ENCODE results near the gene ARL13B.
"Not testable (repeated sequence)": the region's sequence is repeated elsewhere in the genome, so short reads cannot be mapped to it uniquely, and the experiment has no call there.

ARL13B gene

DNA sequence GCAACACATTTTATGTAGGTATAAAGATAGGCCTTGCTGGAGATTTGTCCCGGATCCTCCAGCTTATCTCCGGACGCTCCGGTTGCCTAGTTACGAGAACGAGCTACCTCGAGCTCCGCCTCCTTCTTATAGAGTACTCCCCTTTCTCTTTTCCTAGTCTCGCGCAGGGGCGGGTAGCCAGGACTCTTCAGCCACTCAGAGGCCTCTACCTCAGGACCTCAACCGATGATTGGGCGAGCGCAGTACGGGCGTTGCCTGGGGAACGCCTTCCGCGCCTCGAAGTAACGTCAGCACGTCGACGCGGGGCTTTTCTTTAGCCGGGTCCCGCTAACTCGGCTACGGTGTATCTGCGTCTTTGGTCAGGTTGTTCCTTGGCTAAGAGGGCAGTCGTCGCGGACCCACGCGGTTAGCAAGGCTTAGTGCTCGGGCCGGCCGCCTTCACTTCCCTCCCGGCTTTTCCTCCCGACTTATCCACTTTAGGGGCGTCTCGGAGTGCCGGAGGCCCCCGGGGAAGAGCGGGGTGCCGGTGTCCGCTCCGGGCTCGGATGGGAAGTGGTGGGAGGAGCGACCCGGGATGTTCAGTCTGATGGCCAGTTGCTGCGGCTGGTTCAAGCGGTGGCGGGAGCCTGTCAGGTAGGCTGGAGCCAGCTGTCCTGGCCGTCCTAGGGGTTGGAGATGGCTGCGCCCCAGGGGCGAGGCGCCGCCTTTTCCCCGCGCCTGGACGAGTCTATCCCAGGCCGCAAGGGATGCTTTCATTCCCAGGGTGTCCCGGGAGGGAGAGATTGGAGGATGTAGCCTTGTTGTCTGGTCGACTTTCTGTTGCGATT lies at the start of gene ARL13B:
TSS of gene ARL13B (plus strand) at position 306 of the 827 bp plus-strand sequence. CDS start at position 575, 269 bp downstream.
- peaks cover 25% of the 10 kb centered on the region for H3K4me1 Mint-ChIP-seq (ENCODE audit: low read depth)
- H3K36me3 Mint-ChIP-seq (ENCODE audit: low read depth) = no peaks in the 10 kb centered on the region
- no peaks in the 10 kb centered on the region for H3K9me3 Mint-ChIP-seq
- peak within 1 kb of the TSS; percentile 58 for H3K27ac Mint-ChIP-seq
- H3K27me3 Mint-ChIP-seq = peaks cover 4% of the 10 kb centered on the region
- H3K4me3 Mint-ChIP-seq = peak within 1 kb of the TSS; percentile 86

GRCh38 chr3:93931597-93932229 lies 48.2 kb upstream of the ARL13B start:
- Mint-ChIP-seq H3K9me3 (no peaks in the 10 kb centered on the region), H3K27ac (no peak overlapping the region), H3K36me3 (ENCODE audit: low read depth) (no peaks in the 10 kb centered on the region), H3K4me3 (no peak overlapping the region), H3K4me1 (ENCODE audit: low read depth) (no peaks in the 10 kb centered on the region), H3K27me3 (peaks cover 3% of the 10 kb centered on the region)

- H3K36me3 Mint-ChIP-seq (ENCODE audit: low read depth) = no peaks in the 10 kb centered on the region
- H3K4me3 Mint-ChIP-seq = no peak overlapping the region
Observed at GRCh38 chr3:93934366-93935046, 45.4 kb upstream of the ARL13B start.

GRCh38 chr3:93936549-93936948 lies 43.4 kb upstream of the ARL13B start:
- Mint-ChIP-seq H3K9me3 (no peaks in the 10 kb centered on the region), H3K36me3 (ENCODE audit: low read depth) (no peaks in the 10 kb centered on the region), H3K4me3 (no peak overlapping the region), H3K4me1 (ENCODE audit: low read depth) (no peaks in the 10 kb centered on the region), H3K27ac (no peak overlapping the region), H3K27me3 (no peaks in the 10 kb centered on the region)

More at GRCh38 chr3:93934366-93935046, 45.4 kb upstream of the ARL13B start:
- no peaks in the 10 kb centered on the region for H3K27me3 Mint-ChIP-seq
- no peak overlapping the region for H3K27ac Mint-ChIP-seq
- H3K9me3 Mint-ChIP-seq = no peaks in the 10 kb centered on the region
- no peaks in the 10 kb centered on the region for H3K4me1 Mint-ChIP-seq (ENCODE audit: low read depth)

- not testable (repeated sequence) for H3K27me3 Mint-ChIP-seq; H3K27ac Mint-ChIP-seq; H3K4me3 Mint-ChIP-seq; H3K9me3 Mint-ChIP-seq; H3K36me3 Mint-ChIP-seq (ENCODE audit: low read depth); H3K4me1 Mint-ChIP-seq (ENCODE audit: low read depth)
Observed at GRCh38 chr3:93937485-93937884, 42.5 kb upstream of the ARL13B start.

DNA sequence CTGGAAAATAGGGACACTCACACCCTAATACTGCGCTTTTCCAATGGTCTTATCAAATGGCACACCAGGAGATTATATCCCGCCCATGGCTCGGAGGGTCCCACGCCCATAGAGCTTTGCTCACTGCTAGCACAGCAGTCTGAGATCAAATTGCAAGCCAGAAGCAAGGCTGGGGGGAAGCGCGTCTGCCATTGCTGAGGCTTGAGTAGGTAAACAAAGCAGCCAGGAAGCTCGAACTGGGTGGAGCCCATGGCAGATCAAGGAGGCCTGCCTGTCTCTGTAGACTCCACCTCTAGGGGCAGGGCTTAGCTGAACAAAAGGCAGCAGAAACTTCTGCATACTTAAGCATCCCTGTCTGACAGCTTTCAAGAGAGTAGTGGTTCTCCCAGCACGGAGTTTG lies 30.0 kb upstream of the ARL13B start:
- not testable (repeated sequence) for H3K9me3 Mint-ChIP-seq; H3K36me3 Mint-ChIP-seq (ENCODE audit: low read depth); H3K4me1 Mint-ChIP-seq (ENCODE audit: low read depth); H3K27ac Mint-ChIP-seq; H3K4me3 Mint-ChIP-seq
- H3K27me3 Mint-ChIP-seq = peaks cover 40% of the 10 kb centered on the region

DNA sequence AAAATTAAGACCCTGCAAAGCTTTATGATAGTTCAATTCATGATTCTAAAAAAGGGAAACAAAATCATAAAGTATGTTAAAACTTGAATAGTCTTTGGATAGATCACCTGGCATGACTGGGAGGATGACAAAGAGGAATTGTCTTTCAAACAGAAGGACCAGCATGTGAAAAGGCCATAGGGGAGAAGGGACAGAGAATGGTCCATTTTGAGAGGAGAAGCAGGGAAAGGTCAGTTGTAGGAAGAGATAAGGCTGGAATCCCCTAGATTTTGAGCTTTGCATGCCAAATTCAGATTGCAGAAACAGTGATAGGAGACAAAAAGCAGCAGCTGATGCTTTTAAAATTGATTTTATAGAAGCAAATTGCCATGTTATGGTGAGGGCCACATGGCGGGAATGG lies 18.9 kb upstream of the ARL13B start:
- no peak overlapping the region for H3K4me3 Mint-ChIP-seq
- no peak overlapping the region for H3K27ac Mint-ChIP-seq
- H3K9me3 Mint-ChIP-seq = no peaks in the 10 kb centered on the region
- no peaks in the 10 kb centered on the region for H3K36me3 Mint-ChIP-seq (ENCODE audit: low read depth)
- no peaks in the 10 kb centered on the region for H3K4me1 Mint-ChIP-seq (ENCODE audit: low read depth)
- peaks cover 8% of the 10 kb centered on the region for H3K27me3 Mint-ChIP-seq

DNA sequence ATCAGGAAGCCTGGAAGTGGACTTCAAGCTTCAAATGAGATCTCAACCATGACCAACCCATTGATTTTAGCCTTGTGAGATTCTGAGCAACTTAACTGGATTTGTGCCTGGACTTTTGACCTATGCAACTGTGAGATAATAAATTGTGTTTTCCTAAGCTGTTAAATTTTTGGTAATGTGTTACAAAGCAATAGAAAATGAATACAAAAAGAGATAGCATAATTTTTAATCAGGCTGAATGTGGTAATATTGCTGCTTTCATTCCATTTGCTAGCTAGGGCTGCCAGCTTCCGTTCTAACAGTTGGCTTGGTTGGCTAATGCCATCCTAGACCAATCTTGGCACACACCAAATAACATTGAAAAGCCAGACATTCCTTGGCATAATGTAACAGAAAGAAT lies 18.5 kb upstream of the ARL13B start:
- Mint-ChIP-seq H3K4me1 (ENCODE audit: low read depth) (no peaks in the 10 kb centered on the region), H3K9me3 (no peaks in the 10 kb centered on the region), H3K36me3 (ENCODE audit: low read depth) (no peaks in the 10 kb centered on the region), H3K27me3 (peaks cover 8% of the 10 kb centered on the region), H3K4me3 (no peak overlapping the region), H3K27ac (no peak overlapping the region)

- no peaks in the 10 kb centered on the region for H3K36me3 Mint-ChIP-seq (ENCODE audit: low read depth)
- H3K9me3 Mint-ChIP-seq = no peaks in the 10 kb centered on the region
- H3K27me3 Mint-ChIP-seq = peaks cover 6% of the 10 kb centered on the region
- H3K27ac Mint-ChIP-seq = no peak overlapping the region
- H3K4me1 Mint-ChIP-seq (ENCODE audit: low read depth) = no peaks in the 10 kb centered on the region
- H3K4me3 Mint-ChIP-seq = no peak overlapping the region
Observed at GRCh38 chr3:93962798-93963197, 17.2 kb upstream of the ARL13B start.

- not testable (repeated sequence) for H3K27ac Mint-ChIP-seq; H3K9me3 Mint-ChIP-seq; H3K4me3 Mint-ChIP-seq; H3K4me1 Mint-ChIP-seq (ENCODE audit: low read depth); H3K27me3 Mint-ChIP-seq; H3K36me3 Mint-ChIP-seq (ENCODE audit: low read depth)
Observed at GRCh38 chr3:93965106-93965505, 14.8 kb upstream of the ARL13B start.

DNA sequence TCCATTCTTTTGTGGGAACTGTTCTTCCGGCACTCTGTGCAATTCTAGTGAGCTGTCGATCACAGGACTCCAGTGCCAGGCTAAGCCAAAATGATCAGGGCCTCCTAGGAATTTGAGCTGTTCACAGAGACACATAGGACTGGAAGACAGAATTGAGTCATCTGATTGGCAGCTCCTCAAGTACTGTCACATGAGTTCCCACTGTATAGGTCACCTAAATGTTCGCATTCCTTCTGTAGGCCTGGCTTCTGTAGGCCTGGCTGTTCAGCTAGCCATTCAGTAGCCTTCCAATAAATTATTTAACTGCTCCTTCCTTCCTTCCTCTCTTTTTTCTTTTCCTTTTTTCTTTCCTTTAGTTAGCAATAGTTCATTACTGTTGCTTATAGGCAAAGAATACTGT lies 10.5 kb upstream of the ARL13B start:
- no peaks in the 10 kb centered on the region for H3K36me3 Mint-ChIP-seq (ENCODE audit: low read depth)
- no peaks in the 10 kb centered on the region for H3K9me3 Mint-ChIP-seq
- H3K27ac Mint-ChIP-seq = no peak overlapping the region
- peaks cover 11% of the 10 kb centered on the region for H3K4me1 Mint-ChIP-seq (ENCODE audit: low read depth)
- no peak overlapping the region for H3K4me3 Mint-ChIP-seq
- H3K27me3 Mint-ChIP-seq = peaks cover 12% of the 10 kb centered on the region

DNA sequence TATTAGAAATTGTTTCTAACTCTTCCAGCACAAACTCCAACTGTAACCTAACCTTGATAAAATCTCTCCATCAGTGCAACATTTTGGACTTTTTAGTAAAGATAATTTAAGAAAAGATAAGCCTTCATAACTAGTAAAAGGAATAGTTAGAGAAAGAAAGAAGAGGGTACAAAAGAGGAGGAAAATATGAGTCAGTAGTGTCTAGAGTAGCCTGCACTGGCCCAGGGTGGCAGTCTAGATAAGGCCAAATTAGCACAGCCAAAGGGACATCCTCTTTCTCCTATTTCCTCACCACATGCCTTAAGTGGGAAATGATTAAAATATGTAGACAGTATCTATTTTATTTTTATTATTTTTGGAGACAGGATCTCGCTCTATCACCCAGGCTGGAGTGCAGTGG lies 10.0 kb upstream of the ARL13B start:
- H3K27me3 Mint-ChIP-seq = peaks cover 12% of the 10 kb centered on the region
- H3K4me1 Mint-ChIP-seq (ENCODE audit: low read depth) = peaks cover 11% of the 10 kb centered on the region
- H3K27ac Mint-ChIP-seq = no peak overlapping the region
- H3K36me3 Mint-ChIP-seq (ENCODE audit: low read depth) = no peaks in the 10 kb centered on the region
- no peaks in the 10 kb centered on the region for H3K9me3 Mint-ChIP-seq
- no peak overlapping the region for H3K4me3 Mint-ChIP-seq

DNA sequence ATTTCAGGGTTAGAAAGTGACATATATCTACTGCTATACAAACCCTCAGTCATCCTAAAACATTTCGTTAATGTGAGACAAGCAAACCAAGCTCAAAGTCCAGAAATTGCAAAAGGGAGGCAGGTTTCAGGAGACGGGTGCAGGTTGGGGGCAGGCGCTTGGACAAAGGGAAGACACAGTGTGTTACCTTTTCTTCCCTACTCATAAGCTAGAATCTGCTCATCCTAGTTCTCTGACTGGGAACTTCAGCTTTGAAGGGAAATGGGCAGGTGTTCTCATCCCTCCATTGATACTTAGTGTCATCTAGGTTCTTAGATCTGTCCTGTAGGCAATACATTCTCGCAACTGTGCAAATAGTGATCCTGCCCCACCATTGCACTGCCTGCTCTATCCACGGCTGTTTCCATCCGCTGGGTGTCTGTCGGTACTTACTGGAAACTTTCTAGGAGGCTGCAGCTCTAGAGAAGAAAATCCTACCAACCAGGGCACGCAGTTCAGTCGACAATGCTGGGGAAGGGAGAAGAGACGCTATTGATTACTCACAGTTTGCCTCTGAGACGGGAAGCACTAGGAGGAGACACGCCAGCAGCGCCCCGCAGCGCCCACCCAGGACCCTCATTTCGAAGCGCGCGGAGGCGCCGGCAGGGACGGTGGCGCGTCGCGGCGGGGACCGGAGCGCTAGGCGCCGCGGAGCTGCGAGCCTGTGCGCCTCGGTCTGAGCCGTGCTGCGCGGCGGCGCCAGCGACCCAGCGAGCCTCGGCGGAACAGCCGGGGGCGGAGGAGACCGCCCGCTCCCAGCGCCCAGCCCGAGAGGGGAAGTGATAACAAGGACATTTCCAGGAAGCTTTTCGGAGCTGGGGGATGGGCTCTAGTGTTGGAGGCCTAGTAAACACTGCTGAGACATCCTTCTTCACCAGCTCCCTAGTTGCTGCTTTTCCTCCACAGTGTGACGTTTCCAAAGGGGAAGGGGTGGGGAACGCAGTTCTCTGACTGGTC lies 6.5 kb upstream of the ARL13B start, which contains the start of gene PROS1:
TSS of gene PROS1 (minus strand) at position 766 of the 996 bp plus-strand sequence. CDS start at position 619, 147 bp downstream.
- Mint-ChIP-seq H3K4me3 (peak within 1 kb of the TSS; percentile 85), H3K9me3 (no peaks in the 10 kb centered on the region), H3K4me1 (ENCODE audit: low read depth) (peaks cover 11% of the 10 kb centered on the region), H3K27me3 (peaks cover 16% of the 10 kb centered on the region), H3K27ac (peak within 1 kb of the TSS; percentile 75), H3K36me3 (ENCODE audit: low read depth) (no peaks in the 10 kb centered on the region)

- Mint-ChIP-seq H3K9me3 (no peaks in the 10 kb centered on the region), H3K27me3 (no peaks in the 10 kb centered on the region), H3K27ac (no peak overlapping the region), H3K36me3 (ENCODE audit: low read depth) (no peaks in the 10 kb centered on the region), H3K4me1 (ENCODE audit: low read depth) (peaks cover 25% of the 10 kb centered on the region), H3K4me3 (peak overlapping the region; percentile 86)
Observed at GRCh38 chr3:93981649-93982048, 1.7 kb downstream of the ARL13B start.
